SK-N-SH treated with all-trans-retinoic acid at 6 μM for 48 hours (cell line): ENCODE data around the gene LIMD2.

Experiments used
- ATAC-seq: fragments of 200-7000 bp; cut with Tn5 transposase; 3 replicates; pipeline ENCODE4 v1.9.1; 2020; ENCODE audit warnings: mild to moderate bottlenecking, moderate library complexity
- ARNTL ChIP-seq: fragments of 450-650 bp; formaldehyde crosslinking; IDR thresholded peaks from 2 replicates; pipeline ENCODE4 v1.5.0; 2020; ENCODE audit warnings: low read depth, mild to moderate bottlenecking, moderate library complexity, borderline replicate concordance
- BACH2 ChIP-seq: fragments of 250-450 bp; sonication (Bioruptor Pico); IDR thresholded peaks from 2 replicates; pipeline ENCODE4 v1.9.0; 2021; ENCODE audit warnings: mild to moderate bottlenecking, borderline replicate concordance
- CSDC2 ChIP-seq: fragments of 250-450 bp; sonication (Bioruptor Pico); IDR thresholded peaks from 2 replicates; pipeline ENCODE4 v1.5.0; 2020; ENCODE audit warnings: mild to moderate bottlenecking, moderate library complexity
- ESRRG ChIP-seq: fragments of 250-450 bp; sonication (Bioruptor Pico); IDR thresholded peaks from 2 replicates; pipeline ENCODE4 v1.6.1; 2021; ENCODE audit warnings: mild to moderate bottlenecking
- GLIS3 ChIP-seq: fragments of 250-450 bp; sonication (Bioruptor Pico); IDR thresholded peaks from 2 replicates; pipeline ENCODE4 v1.5.0; 2020; ENCODE audit warnings: mild to moderate bottlenecking, moderate library complexity
- ISL1 ChIP-seq: fragments of 250-450 bp; sonication (Bioruptor Pico); IDR thresholded peaks from 2 replicates; pipeline ENCODE4 v2.1.2; 2022; ENCODE audit warnings: mild to moderate bottlenecking, moderate library complexity
- OSR1 ChIP-seq: fragments of 250-450 bp; sonication (Bioruptor Pico); IDR thresholded peaks from 2 replicates; pipeline ENCODE4 v1.8.0; 2022; ENCODE audit warnings: moderate library complexity, mild to moderate bottlenecking, inconsistent platforms
- PPARA ChIP-seq: fragments of 250-450 bp; sonication (Bioruptor Pico); IDR thresholded peaks from 2 replicates; pipeline ENCODE4 v1.5.0; 2020; ENCODE audit warnings: mild to moderate bottlenecking, borderline replicate concordance
- SNAI2 ChIP-seq: fragments of 250-450 bp; sonication (Bioruptor Pico); IDR thresholded peaks from 2 replicates; pipeline ENCODE4 v1.5.0; 2020; ENCODE audit warnings: mild to moderate bottlenecking, moderate library complexity
- TCF4 ChIP-seq: fragments of 250-450 bp; sonication (Bioruptor Pico); IDR thresholded peaks from 2 replicates; pipeline ENCODE4 v1.8.0; 2021; ENCODE audit warnings: mild to moderate bottlenecking, moderate library complexity, borderline replicate concordance
- TOX ChIP-seq: fragments of 250-450 bp; sonication (Bioruptor Pico); IDR thresholded peaks from 2 replicates; pipeline ENCODE4 v1.8.0; 2021; ENCODE audit warnings: mild to moderate bottlenecking, moderate library complexity, borderline replicate concordance
- ZFP3 ChIP-seq: fragments of 250-450 bp; sonication (Bioruptor Pico); IDR thresholded peaks from 2 replicates; pipeline ENCODE4 v1.5.0; 2020; ENCODE audit warnings: mild to moderate bottlenecking, moderate library complexity
- ZFP30 ChIP-seq: fragments of 450-650 bp; formaldehyde crosslinking; IDR thresholded peaks from 2 replicates; pipeline ENCODE4 v1.5.0; 2022; ENCODE audit warnings: mild to moderate bottlenecking, moderate library complexity
- ZNF70 ChIP-seq: fragments of 450-650 bp; formaldehyde crosslinking; IDR thresholded peaks from 2 replicates; pipeline ENCODE4 v1.5.0; 2020; ENCODE audit warnings: mild to moderate bottlenecking, moderate library complexity
- ZNF8 ChIP-seq: fragments of 450-650 bp; formaldehyde crosslinking; IDR thresholded peaks from 2 replicates; pipeline ENCODE4 v1.5.0; 2020; ENCODE audit warnings: mild to moderate bottlenecking, moderate library complexity
- TF ChIP-seq, protein P1 (sequence below): fragments of 250-450 bp; sonication (Bioruptor Pico); IDR thresholded peaks from 2 replicates; pipeline ENCODE4 v1.5.1; 2020; ENCODE audit warnings: low read depth, mild to moderate bottlenecking, moderate library complexity
- TF ChIP-seq, protein P2 (sequence below): fragments of 250-450 bp; sonication (Bioruptor Pico); IDR thresholded peaks from 2 replicates; pipeline ENCODE4 v1.5.0; 2020; ENCODE audit warnings: mild to moderate bottlenecking, moderate library complexity
- TF ChIP-seq, protein P3 (sequence below): fragments of 250-450 bp; sonication (Bioruptor Pico); IDR thresholded peaks from 2 replicates; pipeline ENCODE4 v1.8.0; 2020; ENCODE audit warnings: mild to moderate bottlenecking, moderate library complexity, borderline replicate concordance
- TF ChIP-seq, protein P4 (sequence below): fragments of 250-450 bp; sonication (Bioruptor Pico); IDR thresholded peaks from 2 replicates; pipeline ENCODE4 v1.8.0; 2021; ENCODE audit warnings: low read depth, mild to moderate bottlenecking, moderate library complexity, borderline replicate concordance
- TF ChIP-seq, protein P5 (sequence below): fragments of 250-450 bp; sonication (Bioruptor Pico); IDR thresholded peaks from 2 replicates; pipeline ENCODE4 v1.5.1; 2021; ENCODE audit warnings: mild to moderate bottlenecking, moderate library complexity

LIMD2 gene

GRCh38 chr17:63653050-63653449 lies 46.9 kb downstream of the LIMD2 start:
- TF ChIP-seq, protein P1, sequence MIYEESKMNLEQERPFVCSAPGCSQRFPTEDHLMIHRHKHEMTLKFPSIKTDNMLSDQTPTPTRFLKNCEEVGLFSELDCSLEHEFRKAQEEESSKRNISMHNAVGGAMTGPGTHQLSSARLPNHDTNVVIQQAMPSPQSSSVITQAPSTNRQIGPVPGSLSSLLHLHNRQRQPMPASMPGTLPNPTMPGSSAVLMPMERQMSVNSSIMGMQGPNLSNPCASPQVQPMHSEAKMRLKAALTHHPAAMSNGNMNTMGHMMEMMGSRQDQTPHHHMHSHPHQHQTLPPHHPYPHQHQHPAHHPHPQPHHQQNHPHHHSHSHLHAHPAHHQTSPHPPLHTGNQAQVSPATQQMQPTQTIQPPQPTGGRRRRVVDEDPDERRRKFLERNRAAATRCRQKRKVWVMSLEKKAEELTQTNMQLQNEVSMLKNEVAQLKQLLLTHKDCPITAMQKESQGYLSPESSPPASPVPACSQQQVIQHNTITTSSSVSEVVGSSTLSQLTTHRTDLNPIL (CRISPR knock-in tag): no peak
- no peak for TF ChIP-seq ESRRG (CRISPR knock-in tag)
- TF ChIP-seq, protein P2, sequence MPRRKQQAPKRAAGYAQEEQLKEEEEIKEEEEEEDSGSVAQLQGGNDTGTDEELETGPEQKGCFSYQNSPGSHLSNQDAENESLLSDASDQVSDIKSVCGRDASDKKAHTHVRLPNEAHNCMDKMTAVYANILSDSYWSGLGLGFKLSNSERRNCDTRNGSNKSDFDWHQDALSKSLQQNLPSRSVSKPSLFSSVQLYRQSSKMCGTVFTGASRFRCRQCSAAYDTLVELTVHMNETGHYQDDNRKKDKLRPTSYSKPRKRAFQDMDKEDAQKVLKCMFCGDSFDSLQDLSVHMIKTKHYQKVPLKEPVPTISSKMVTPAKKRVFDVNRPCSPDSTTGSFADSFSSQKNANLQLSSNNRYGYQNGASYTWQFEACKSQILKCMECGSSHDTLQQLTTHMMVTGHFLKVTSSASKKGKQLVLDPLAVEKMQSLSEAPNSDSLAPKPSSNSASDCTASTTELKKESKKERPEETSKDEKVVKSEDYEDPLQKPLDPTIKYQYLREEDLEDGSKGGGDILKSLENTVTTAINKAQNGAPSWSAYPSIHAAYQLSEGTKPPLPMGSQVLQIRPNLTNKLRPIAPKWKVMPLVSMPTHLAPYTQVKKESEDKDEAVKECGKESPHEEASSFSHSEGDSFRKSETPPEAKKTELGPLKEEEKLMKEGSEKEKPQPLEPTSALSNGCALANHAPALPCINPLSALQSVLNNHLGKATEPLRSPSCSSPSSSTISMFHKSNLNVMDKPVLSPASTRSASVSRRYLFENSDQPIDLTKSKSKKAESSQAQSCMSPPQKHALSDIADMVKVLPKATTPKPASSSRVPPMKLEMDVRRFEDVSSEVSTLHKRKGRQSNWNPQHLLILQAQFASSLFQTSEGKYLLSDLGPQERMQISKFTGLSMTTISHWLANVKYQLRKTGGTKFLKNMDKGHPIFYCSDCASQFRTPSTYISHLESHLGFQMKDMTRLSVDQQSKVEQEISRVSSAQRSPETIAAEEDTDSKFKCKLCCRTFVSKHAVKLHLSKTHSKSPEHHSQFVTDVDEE (CRISPR knock-in tag): no peak
- no peak for TF ChIP-seq ARNTL (CRISPR knock-in tag)
- TF ChIP-seq, protein P3, sequence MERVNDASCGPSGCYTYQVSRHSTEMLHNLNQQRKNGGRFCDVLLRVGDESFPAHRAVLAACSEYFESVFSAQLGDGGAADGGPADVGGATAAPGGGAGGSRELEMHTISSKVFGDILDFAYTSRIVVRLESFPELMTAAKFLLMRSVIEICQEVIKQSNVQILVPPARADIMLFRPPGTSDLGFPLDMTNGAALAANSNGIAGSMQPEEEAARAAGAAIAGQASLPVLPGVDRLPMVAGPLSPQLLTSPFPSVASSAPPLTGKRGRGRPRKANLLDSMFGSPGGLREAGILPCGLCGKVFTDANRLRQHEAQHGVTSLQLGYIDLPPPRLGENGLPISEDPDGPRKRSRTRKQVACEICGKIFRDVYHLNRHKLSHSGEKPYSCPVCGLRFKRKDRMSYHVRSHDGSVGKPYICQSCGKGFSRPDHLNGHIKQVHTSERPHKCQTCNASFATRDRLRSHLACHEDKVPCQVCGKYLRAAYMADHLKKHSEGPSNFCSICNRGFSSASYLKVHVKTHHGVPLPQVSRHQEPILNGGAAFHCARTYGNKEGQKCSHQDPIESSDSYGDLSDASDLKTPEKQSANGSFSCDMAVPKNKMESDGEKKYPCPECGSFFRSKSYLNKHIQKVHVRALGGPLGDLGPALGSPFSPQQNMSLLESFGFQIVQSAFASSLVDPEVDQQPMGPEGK (CRISPR knock-in tag): no peak
- no peak for TF ChIP-seq ISL1 (CRISPR knock-in tag)
- no peak for TF ChIP-seq OSR1 (CRISPR knock-in tag)
- no peak for TF ChIP-seq TOX
- no peak for TF ChIP-seq PPARA (CRISPR knock-in tag)
- no peak for TF ChIP-seq TCF4 (CRISPR knock-in tag)
- TF ChIP-seq CSDC2 (CRISPR knock-in tag): no peak
- no peak for TF ChIP-seq SNAI2 (CRISPR knock-in tag)
- TF ChIP-seq ZFP30 (CRISPR knock-in tag): no peak
- no peak for TF ChIP-seq ZNF70 (CRISPR knock-in tag)
- TF ChIP-seq BACH2 (CRISPR knock-in tag): no peak
- no peak for TF ChIP-seq GLIS3
- TF ChIP-seq, protein P4, sequence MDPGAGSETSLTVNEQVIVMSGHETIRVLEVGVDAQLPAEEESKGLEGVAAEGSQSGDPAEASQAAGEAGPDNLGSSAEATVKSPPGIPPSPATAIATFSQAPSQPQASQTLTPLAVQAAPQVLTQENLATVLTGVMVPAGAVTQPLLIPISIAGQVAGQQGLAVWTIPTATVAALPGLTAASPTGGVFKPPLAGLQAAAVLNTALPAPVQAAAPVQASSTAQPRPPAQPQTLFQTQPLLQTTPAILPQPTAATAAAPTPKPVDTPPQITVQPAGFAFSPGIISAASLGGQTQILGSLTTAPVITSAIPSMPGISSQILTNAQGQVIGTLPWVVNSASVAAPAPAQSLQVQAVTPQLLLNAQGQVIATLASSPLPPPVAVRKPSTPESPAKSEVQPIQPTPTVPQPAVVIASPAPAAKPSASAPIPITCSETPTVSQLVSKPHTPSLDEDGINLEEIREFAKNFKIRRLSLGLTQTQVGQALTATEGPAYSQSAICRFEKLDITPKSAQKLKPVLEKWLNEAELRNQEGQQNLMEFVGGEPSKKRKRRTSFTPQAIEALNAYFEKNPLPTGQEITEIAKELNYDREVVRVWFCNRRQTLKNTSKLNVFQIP: no peak
- TF ChIP-seq ZNF8 (CRISPR knock-in tag): no peak
- no peak for TF ChIP-seq ZFP3 (CRISPR knock-in tag)
- ATAC-seq: no peak

GRCh38 chr17:63652106-63652505 lies 47.8 kb downstream of the LIMD2 start:
- TF ChIP-seq, protein P4: no peak
- no peak for ATAC-seq

- no peak for ATAC-seq
- TF ChIP-seq SNAI2 (CRISPR knock-in tag): no peak
- TF ChIP-seq, protein P3 (CRISPR knock-in tag): no peak
- TF ChIP-seq, protein P5, sequence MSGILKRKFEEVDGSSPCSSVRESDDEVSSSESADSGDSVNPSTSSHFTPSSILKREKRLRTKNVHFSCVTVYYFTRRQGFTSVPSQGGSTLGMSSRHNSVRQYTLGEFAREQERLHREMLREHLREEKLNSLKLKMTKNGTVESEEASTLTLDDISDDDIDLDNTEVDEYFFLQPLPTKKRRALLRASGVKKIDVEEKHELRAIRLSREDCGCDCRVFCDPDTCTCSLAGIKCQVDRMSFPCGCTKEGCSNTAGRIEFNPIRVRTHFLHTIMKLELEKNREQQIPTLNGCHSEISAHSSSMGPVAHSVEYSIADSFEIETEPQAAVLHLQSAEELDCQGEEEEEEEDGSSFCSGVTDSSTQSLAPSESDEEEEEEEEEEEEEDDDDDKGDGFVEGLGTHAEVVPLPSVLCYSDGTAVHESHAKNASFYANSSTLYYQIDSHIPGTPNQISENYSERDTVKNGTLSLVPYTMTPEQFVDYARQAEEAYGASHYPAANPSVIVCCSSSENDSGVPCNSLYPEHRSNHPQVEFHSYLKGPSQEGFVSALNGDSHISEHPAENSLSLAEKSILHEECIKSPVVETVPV (CRISPR knock-in tag): no peak
- no peak for TF ChIP-seq GLIS3
- no peak for TF ChIP-seq CSDC2 (CRISPR knock-in tag)
- no peak for TF ChIP-seq TCF4 (CRISPR knock-in tag)
- TF ChIP-seq, protein P1 (CRISPR knock-in tag): no peak
- TF ChIP-seq ISL1 (CRISPR knock-in tag): no peak
These were observed 50.1 kb downstream of the LIMD2 start for GRCh38 chr17:63649813-63650212.
